Tibial artery (tissue), 4 donors: ENCODE measurements around the gene KLF1.

Source experiments
- DNase-seq, 2 donors: peaks; one replicate each; pipeline ENCODE4 v3.0.0-alpha.2; 2019
- H3K27ac ChIP-seq, 2 donors: fragments of 200-600 bp; sonication (generic) in 1 of 2; 1 replicate in 1 of 2; 2 replicates in 1 of 2; pipeline ENCODE4 v1.5.1; 2018 to 2019; ENCODE audit warnings: mild to moderate bottlenecking in 1 of 2
- H3K27me3 ChIP-seq, 2 donors: fragments of 200-600 bp; sonication (generic) in 1 of 2; one replicate each; pipeline versions ENCODE4 v1.5.1 to v1.6.0; 2016 to 2019
- H3K36me3 ChIP-seq, 3 donors: fragments of 200-600 bp; sonication (generic) in 2 of 3; one replicate each; pipeline ENCODE4 v1.5.1; 2016 to 2019; ENCODE audit warnings: mild to moderate bottlenecking in 2 of 3
- H3K4me1 ChIP-seq, 4 donors: fragments of 200-600 bp; sonication (generic) in 2 of 4; 1 replicate in 3 of 4; 2 replicates in 1 of 4; pipeline ENCODE4 v1.5.1; 2016 to 2019
- H3K4me3 ChIP-seq, 2 donors: fragments of 200-600 bp; sonication (generic) in 1 of 2; 1 replicate in 1 of 2; 2 replicates in 1 of 2; pipeline ENCODE4 v1.5.1; 2018 to 2019; ENCODE audit warnings: mild to moderate bottlenecking in 2 of 2
- H3K9me3 ChIP-seq, 3 donors: fragments of 200-600 bp; sonication (generic) in 1 of 3; one replicate each; pipeline ENCODE4 v1.5.1; 2016 to 2019
- intact Hi-C: fragments of 100-400 bp; cut with DNase I; formaldehyde crosslinking; loops from one replicate; pipeline ENCODE4 v1.15.0; 2023; ENCODE audit warnings: low total_unique reads
- TF ChIP-seq, protein P1 (sequence below), 2 experiments: fragments of 200-600 bp in 1 of 2; fragments of 450-650 bp in 1 of 2; IDR thresholded peaks; one replicate each; pipeline ENCODE4 v1.5.1; 2017 to 2019; ENCODE audit warnings: antibody characterized with exemption in 2 of 2, mild to moderate bottlenecking in 1 of 2, moderate library complexity in 1 of 2

The KLF1 gene

DNA sequence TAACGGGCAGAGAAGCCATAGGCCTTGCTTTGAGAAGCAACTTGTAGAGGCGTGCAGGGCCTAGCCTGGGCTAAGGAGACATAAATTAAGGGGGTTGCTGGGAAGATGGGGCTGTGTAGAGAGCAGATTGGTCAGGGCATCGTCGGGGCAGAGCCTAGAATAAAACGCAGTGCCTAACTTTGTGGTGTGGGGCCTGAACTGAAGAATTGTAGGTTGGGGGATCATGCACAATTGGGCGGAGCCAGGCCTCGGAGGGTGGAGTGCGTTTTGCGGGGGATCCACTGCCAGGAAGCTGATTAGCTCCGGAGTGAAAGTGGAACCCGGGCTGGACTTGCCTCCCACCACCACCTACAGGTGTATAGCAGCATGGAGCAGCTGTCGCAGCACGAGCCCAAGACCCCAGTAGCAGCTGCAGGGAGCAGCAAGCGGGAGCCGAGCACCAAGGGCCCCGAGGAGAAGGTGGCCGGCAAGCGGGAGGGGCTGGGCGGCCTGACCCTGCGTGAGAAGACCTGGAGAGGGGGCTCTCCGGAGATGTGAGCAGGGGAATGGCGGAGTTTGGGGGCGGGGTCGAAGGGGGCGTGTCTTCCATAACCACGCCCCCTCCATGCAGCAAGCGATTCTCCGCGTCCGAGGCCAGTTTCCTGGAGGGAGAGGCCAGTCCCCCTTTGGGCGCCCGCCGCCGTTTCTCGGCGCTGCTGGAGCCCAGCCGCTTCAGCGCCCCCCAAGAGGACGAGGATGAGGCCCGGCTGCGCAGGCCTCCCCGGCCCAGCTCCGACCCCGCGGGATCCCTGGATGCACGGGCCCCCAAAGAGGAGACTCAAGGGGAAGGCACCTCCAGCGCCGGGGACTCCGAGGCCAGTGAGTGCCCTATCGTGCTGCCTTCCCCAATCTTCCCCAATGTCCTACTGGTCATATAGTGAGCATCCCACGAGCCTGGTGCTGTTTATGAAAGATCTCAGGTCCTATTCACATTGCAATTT is 19.6 kb downstream of the KLF1 start:
- DNase-seq = no peak
- H3K27ac ChIP-seq = no peak overlapping the region
- TF ChIP-seq, protein P1, sequence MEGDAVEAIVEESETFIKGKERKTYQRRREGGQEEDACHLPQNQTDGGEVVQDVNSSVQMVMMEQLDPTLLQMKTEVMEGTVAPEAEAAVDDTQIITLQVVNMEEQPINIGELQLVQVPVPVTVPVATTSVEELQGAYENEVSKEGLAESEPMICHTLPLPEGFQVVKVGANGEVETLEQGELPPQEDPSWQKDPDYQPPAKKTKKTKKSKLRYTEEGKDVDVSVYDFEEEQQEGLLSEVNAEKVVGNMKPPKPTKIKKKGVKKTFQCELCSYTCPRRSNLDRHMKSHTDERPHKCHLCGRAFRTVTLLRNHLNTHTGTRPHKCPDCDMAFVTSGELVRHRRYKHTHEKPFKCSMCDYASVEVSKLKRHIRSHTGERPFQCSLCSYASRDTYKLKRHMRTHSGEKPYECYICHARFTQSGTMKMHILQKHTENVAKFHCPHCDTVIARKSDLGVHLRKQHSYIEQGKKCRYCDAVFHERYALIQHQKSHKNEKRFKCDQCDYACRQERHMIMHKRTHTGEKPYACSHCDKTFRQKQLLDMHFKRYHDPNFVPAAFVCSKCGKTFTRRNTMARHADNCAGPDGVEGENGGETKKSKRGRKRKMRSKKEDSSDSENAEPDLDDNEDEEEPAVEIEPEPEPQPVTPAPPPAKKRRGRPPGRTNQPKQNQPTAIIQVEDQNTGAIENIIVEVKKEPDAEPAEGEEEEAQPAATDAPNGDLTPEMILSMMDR (IDR thresholded peaks at IDR 0.05) = no peak
- peaks cover 0 to 39% of the 10 kb centered on the region in 2 donors for H3K27me3 ChIP-seq
- H3K4me3 ChIP-seq = peak overlapping the region in 1 of 2 donors; percentile 13
- peaks cover 0 to 7% (median 6%) of the 10 kb centered on the region in 4 donors for H3K4me1 ChIP-seq
- H3K36me3 ChIP-seq = no peaks in the 10 kb centered on the region
- no peaks in the 10 kb centered on the region for H3K9me3 ChIP-seq
- intact Hi-C loops = no loop called here

DNA sequence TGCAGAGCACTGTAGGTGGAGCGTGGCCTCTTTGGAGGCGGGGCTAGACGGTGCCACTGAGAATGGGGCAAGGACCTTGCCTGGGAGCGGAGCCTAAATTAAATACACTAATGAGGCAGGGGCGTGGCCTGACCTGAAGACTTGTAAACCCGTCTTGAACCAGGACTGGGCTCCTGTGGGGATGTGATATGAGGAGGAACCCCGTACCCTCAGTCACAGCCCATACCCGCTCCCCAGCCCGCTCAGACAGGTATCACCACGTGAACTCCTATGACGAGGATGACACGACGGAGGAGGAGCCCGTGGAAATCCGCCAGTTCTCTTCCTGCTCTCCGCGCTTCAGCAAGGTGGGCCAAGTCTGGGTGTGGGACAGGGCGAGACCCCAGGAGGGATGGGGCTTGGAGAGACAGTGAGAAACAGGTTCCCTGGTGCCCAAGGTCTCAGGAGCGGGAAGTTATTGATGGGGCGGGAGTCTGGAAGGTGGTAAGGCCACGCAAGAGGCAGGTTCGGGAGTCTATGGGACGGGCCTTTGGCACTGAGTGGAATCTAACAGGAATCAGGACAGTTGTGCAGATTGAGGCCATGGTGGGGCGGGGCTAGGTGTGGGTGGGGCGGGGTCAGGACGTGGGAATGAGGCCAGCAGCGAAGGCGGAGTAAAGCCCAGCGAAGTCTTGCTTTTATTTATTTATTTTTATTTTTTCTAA is 20.4 kb downstream of the KLF1 start:
- H3K36me3 ChIP-seq = no peaks in the 10 kb centered on the region
- TF ChIP-seq, protein P1 (IDR thresholded peaks at IDR 0.05) = no peak
- H3K4me1 ChIP-seq = peaks cover 0 to 7% (median 6%) of the 10 kb centered on the region in 4 donors
- no peak for DNase-seq
- H3K27me3 ChIP-seq = peaks cover 0 to 39% of the 10 kb centered on the region in 2 donors
- no peak overlapping the region for H3K4me3 ChIP-seq
- intact Hi-C loops = no loop called here
- no peaks in the 10 kb centered on the region for H3K9me3 ChIP-seq
- no peak overlapping the region for H3K27ac ChIP-seq

DNA sequence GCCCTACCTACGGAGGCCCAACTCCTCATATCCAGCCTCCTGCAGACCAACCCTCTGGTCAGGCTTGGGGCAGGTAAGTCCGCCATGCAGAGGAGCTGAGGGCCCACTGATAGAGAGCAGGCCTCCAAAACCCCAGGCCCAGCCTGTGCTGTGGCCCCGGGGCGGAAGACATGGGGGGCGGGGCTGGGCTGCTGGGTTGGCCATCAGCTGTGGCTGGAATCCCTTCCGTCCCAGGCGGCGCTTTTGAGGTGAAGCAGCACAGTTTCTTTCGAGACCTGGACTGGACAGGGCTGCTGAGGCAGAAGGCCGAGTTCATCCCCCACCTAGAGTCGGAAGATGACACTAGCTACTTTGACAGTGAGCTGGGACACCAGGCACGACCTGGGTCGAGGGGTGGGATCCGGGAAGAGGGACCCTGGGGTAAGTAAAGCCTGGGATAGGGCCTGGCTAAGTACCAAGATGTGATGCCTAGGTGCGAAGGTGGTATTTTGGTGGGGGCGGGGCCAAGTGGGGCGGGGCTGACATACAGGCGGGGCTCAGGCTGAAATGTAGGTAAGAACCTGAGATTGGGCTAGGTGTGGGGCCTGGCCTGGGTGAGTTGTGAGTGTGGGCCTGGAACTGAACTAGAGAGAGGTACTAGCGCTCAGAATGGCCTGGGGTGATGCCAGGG is 21.1 kb downstream of the KLF1 start:
- Histone ChIP-seq H3K9me3 (no peaks in the 10 kb centered on the region), H3K4me3 (no peak overlapping the region), H3K4me1 (peaks cover 0 to 7% (median 6%) of the 10 kb centered on the region in 4 donors), H3K27me3 (peaks cover 0 to 39% of the 10 kb centered on the region in 2 donors), H3K27ac (no peak overlapping the region), H3K36me3 (no peaks in the 10 kb centered on the region)
- TF ChIP-seq, protein P1 (IDR thresholded peaks at IDR 0.05) = no peak
- intact Hi-C loops = no loop called here
- DNase-seq = no peak

DNA sequence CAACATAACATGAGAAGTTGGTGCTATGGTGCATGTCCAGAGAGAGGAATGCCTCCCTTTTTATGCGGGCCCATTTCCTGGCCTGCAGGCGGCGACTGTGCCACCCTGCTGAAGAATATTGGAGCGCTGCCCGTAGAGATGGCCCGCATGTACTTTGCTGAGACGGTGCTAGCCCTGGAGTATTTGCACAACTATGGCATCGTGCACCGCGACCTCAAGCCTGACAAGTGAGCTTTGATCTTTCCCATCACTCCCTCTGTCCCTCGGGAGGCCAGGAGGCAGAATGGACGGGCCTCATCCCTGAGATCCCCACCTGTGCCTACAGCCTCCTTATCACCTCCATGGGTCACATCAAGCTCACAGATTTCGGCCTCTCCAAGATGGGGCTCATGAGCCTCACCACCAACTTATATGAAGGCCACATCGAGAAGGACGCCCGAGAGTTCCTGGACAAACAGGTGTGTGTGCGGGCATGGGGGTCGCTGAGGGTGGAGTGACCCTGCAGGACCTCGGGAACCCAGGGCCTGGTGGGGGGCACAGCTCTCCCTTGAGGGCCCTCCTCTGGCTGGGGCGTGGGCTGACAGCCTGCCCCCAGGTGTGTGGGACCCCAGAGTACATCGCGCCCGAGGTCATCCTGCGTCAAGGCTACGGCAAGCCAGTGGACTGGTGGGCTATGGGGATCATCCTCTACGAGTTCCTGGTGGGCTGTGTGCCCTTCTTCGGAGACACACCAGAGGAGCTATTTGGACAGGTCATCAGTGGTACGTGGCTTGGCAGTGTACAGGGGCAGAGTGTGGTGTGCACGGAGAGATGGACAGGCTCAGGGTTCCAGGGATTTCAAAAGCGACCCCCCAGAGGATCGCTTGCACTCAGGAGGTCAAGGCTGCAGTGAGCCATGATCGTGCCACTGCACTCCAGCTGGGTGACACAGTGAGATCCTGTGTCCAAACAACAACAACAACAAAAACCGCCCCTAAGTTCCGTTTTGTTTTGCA is 22.0 kb downstream of the KLF1 start:
- Histone ChIP-seq H3K4me1 (peaks cover 0 to 7% (median 6%) of the 10 kb centered on the region in 4 donors), H3K9me3 (no peaks in the 10 kb centered on the region), H3K4me3 (no peak overlapping the region), H3K27ac (no peak overlapping the region), H3K27me3 (peaks cover 0 to 39% of the 10 kb centered on the region in 2 donors), H3K36me3 (no peaks in the 10 kb centered on the region)
- intact Hi-C loops = no loop called here
- DNase-seq = no peak
- TF ChIP-seq, protein P1 (IDR thresholded peaks at IDR 0.05) = no peak
